GOT3 (cell line): ENCODE results near the gene RCC1.
"Not testable (repeated sequence)": the region's sequence is repeated elsewhere in the genome, so short reads cannot be mapped to it uniquely, and the experiment has no call there.

Source experiments
- DNase-seq: peaks from one replicate; lab custom pipeline; 2025; ENCODE audit warnings: mixed read lengths; lab: John Stamatoyannopoulos, UW

Gene RCC1

GRCh38 chr1:28510970-28511440 lies 5.2 kb downstream of the RCC1 start:
- no peak for DNase-seq

GRCh38 chr1:28512058-28512611 lies 6.3 kb downstream of the RCC1 start:
- no peak for DNase-seq

GRCh38 chr1:28514445-28514933 lies 8.6 kb downstream of the RCC1 start:
- DNase-seq: not testable (repeated sequence)

GRCh38 chr1:28516518-28516956 lies 10.7 kb downstream of the RCC1 start:
- DNase-seq: no peak

- no peak for DNase-seq
Measured at GRCh38 chr1:28517649-28517999, 11.8 kb downstream of the RCC1 start.

GRCh38 chr1:28518000-28518744 lies 12.3 kb downstream of the RCC1 start:
- DNase-seq: peak; percentile 70

- no peak for DNase-seq
Measured at GRCh38 chr1:28518745-28519341, 13.0 kb downstream of the RCC1 start.

- DNase-seq: no peak
Measured at GRCh38 chr1:28519946-28520725, 14.3 kb downstream of the RCC1 start.

GRCh38 chr1:28520796-28521195 lies 15.0 kb downstream of the RCC1 start:
- DNase-seq: not testable (repeated sequence)

- DNase-seq: no peak
Measured at GRCh38 chr1:28521502-28522164, 15.8 kb downstream of the RCC1 start.

GRCh38 chr1:28522537-28522936 lies 16.7 kb downstream of the RCC1 start:
- DNase-seq: not testable (repeated sequence)

- DNase-seq: not testable (repeated sequence)
Measured at GRCh38 chr1:28525002-28525642, 19.3 kb downstream of the RCC1 start.

- DNase-seq: no peak
Measured at GRCh38 chr1:28526886-28527285, 21.0 kb downstream of the RCC1 start.

- DNase-seq: no peak
Measured at GRCh38 chr1:28530456-28530855, 24.6 kb downstream of the RCC1 start.

- DNase-seq: no peak
Measured at GRCh38 chr1:28534671-28535070, 28.8 kb downstream of the RCC1 start.

GRCh38 chr1:28535180-28535579 lies 29.3 kb downstream of the RCC1 start:
- no peak for DNase-seq

GRCh38 chr1:28537457-28538199 lies 31.8 kb downstream of the RCC1 start:
- DNase-seq: no peak

- no peak for DNase-seq
Measured at GRCh38 chr1:28538286-28538685, 32.4 kb downstream of the RCC1 start.

- no peak for DNase-seq
Measured at GRCh38 chr1:28540651-28541050, 34.8 kb downstream of the RCC1 start.

GRCh38 chr1:28541414-28542015 lies 35.7 kb downstream of the RCC1 start:
- DNase-seq: not testable (repeated sequence)
